GM12865 (cell line): Measurements from ENCODE around the gene CHRDL1.
"Not testable (repeated sequence)": the region's sequence is repeated elsewhere in the genome, so short reads cannot be mapped to it uniquely, and the experiment has no call there.

Experiments used
- DNase-seq: peaks from one replicate; pipeline ENCODE4 v3.0.0; 2010; ENCODE audit warnings: low read depth
- H3K4me3 ChIP-seq: 2 replicates; pipeline ENCODE4 v1.5.1; 2011; ENCODE audit warnings: mild to moderate bottlenecking, low read depth, low read length, control low read depth
- CTCF ChIP-seq: IDR thresholded peaks from 2 replicates; pipeline ENCODE4 v1.5.1; 2011; ENCODE audit warnings: low read length, control low read depth, low read depth, inconsistent platforms; ENCODE audit not compliant: insufficient read depth; ENCODE audit errors: missing control alignments

The CHRDL1 gene

GRCh38 chrX:110671068-110671803 lies 124.4 kb downstream of the CHRDL1 start:
- no peak for TF ChIP-seq CTCF
- DNase-seq: peak; percentile 29
- no peak overlapping the region for H3K4me3 ChIP-seq

- no peak overlapping the region for H3K4me3 ChIP-seq
- no peak for TF ChIP-seq CTCF
- no peak for DNase-seq
Measured at GRCh38 chrX:110669572-110669971, 126.0 kb downstream of the CHRDL1 start.

GRCh38 chrX:110667706-110668105 lies 127.9 kb downstream of the CHRDL1 start:
- TF ChIP-seq CTCF: no peak
- H3K4me3 ChIP-seq: no peak overlapping the region
- no peak for DNase-seq

GRCh38 chrX:110665223-110666002 lies 130.2 kb downstream of the CHRDL1 start:
- TF ChIP-seq CTCF: peak; percentile 58
- DNase-seq: peak; percentile 18
- H3K4me3 ChIP-seq: no peak overlapping the region

- H3K4me3 ChIP-seq: no peak overlapping the region
- no peak for TF ChIP-seq CTCF
- DNase-seq: no peak
Measured at GRCh38 chrX:110657073-110657472, 138.5 kb downstream of the CHRDL1 start.

- not testable (repeated sequence) for H3K4me3 ChIP-seq, DNase-seq
Measured at GRCh38 chrX:110654280-110654679, 141.3 kb downstream of the CHRDL1 start.

- TF ChIP-seq CTCF: no peak
- H3K4me3 ChIP-seq: no peak overlapping the region
Measured at GRCh38 chrX:110646386-110646785, 149.2 kb downstream of the CHRDL1 start.

More at GRCh38 chrX:110646386-110646785, 149.2 kb downstream of the CHRDL1 start:
- DNase-seq: no peak
